GM12873 (cell line): ENCODE results near the gene PARD3.

ENCODE experiments used
- TF ChIP-seq, protein P1 (sequence below): IDR thresholded peaks from 2 replicates; pipeline ENCODE4 v1.5.1; 2012; ENCODE audit warnings: low read depth, mild to moderate bottlenecking, moderate library complexity, low read length, control low read depth; ENCODE audit not compliant: insufficient read depth; ENCODE audit errors: missing control alignments

The PARD3 gene

DNA sequence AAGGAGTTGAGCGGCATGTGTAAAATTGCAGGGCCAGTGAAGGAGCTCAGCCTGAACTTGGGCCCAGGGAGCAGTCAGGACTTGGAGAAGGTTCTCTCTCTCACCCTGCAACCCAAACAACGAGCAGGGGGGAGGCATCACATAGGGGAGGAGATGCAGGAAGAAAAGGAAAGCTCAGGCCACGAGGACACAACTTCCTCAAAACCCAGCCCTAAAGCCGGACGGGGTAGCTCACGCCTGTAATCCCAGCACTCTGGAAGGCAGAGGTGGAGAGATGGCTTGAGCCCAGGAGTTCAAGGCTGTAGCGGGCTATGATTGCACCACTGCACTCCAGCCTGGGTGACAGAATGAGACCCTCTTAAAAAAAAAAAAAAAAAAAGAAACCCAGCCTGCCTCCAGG lies 629.1 kb downstream of the PARD3 start:
- TF ChIP-seq, protein P1, sequence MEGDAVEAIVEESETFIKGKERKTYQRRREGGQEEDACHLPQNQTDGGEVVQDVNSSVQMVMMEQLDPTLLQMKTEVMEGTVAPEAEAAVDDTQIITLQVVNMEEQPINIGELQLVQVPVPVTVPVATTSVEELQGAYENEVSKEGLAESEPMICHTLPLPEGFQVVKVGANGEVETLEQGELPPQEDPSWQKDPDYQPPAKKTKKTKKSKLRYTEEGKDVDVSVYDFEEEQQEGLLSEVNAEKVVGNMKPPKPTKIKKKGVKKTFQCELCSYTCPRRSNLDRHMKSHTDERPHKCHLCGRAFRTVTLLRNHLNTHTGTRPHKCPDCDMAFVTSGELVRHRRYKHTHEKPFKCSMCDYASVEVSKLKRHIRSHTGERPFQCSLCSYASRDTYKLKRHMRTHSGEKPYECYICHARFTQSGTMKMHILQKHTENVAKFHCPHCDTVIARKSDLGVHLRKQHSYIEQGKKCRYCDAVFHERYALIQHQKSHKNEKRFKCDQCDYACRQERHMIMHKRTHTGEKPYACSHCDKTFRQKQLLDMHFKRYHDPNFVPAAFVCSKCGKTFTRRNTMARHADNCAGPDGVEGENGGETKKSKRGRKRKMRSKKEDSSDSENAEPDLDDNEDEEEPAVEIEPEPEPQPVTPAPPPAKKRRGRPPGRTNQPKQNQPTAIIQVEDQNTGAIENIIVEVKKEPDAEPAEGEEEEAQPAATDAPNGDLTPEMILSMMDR, result no peak

DNA sequence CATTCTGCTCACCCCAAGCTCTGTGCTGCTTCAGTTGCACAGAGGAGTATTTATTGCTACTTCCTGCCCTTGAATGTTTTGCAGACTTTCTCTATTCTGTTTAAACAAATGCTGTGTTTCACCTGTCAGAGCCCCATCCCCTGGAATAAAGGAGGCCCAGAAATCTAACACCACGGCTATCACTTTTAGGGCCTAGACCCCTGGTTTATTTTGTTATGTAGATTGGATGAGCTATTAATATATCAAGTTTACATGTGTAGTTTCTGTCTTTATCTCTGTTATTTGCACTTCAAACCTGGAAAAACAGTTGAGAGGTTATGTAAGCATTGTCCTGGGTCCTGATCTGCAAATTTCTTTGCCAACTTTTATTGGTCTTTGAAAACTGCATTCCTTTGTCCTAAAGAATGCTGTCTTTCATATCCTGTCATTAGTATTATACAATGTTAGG lies 630.1 kb downstream of the PARD3 start:
- TF ChIP-seq, protein P1, result no peak

DNA sequence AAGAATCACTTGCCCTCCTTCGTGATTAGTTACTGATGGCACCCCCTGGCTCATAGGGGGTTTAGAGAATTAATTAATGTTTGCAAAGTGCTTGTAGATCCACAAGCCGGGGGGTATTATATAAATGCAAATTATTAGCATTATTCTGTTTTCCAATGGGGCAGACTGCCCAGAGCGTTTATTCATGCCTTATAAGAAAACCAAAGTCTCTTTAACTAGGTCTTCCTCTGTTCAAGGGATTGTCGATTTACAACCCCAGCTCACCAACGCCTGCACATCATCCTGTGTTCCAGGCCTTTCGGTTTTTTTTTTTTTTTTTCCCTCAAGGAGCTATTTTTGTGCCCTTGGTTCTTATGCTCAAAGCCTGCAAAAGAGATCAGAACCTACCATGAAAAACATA lies 630.7 kb downstream of the PARD3 start:
- TF ChIP-seq, protein P1, result no peak

DNA sequence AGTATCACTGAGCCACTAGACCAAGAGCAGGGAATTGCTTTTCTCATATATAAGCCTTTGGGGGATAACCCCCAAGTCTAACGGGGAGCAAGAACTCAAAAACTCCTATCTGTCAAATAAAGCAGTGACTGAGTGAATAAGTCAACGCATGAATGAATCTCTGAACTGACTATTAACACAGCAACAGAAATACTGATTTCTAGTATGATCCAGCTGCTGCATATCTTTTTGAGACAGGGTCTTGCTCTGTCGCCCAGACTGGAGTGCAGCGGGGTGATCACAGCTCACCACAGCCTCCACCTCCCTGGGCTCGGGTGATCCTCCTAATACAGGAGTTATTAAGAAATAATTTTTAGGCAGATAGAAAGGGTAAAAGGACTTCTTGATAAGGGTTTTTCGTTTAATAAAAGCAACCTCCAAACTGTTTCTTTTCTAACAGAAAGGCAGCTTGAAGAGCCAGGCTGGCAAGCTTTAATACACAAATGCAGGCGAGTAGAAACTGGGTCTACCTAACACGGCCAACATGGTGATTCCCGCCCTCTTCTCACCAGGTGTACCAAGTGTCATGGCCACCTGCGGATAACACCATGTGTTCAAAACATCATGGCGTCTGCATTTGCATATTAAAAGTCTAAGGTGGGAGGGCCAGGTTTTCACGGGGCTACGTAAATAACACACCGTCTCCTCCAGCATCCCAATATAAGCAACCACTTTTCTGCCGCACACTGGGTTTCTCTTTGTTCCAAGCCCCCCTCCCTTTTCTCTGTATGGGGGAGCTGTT lies 631.9 kb downstream of the PARD3 start:
- TF ChIP-seq, protein P1, result no peak

GRCh38 chr10:34181553-34182300 lies 633.4 kb downstream of the PARD3 start:
- TF ChIP-seq, protein P1, result no peak

GRCh38 chr10:34180749-34181148 lies 634.3 kb downstream of the PARD3 start:
- TF ChIP-seq, protein P1, result no peak

DNA sequence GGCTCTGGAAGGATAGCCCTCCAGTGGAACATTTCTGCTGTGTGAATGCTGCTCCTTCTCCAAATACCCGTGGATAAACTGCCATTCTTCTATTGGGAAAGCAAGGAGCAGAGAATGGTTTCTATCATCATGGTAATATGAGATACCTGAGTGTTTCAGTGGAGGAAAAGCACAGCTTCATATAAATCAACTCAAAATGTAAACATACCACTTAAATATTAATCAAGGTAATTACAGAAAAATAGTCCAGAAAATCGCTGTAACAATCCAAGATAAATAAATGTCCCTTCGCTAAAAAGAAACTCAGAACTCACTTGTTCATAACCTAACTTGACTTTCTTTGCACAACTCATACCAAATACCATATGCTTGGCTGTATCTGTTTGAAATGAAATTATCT lies 635.8 kb downstream of the PARD3 start:
- TF ChIP-seq, protein P1, result no peak
